Measurements from ENCODE around the gene PARD3B.

GRCh38 chr2:205372141-205372540, 826.9 kb downstream of the PARD3B start:
- no peak for TF ChIP-seq FOSL1 (CRISPR knock-in tag; IDR thresholded peaks at IDR 0.05; ENCODE audit: borderline replicate concordance)
- no peak for TF ChIP-seq SOX5 (CRISPR knock-in tag; IDR thresholded peaks at IDR 0.05; ENCODE audit: borderline replicate concordance)
- TF ChIP-seq FLYWCH1 (CRISPR knock-in tag; IDR thresholded peaks at IDR 0.05), result no peak
- TF ChIP-seq ARNT (IDR thresholded peaks at IDR 0.05), result no peak
- TF ChIP-seq YY1 (IDR thresholded peaks at IDR 0.05; ENCODE audit: insufficient read depth, insufficient replicate concordance, low read depth, low read length), result no peak
- no peak for TF ChIP-seq ZNF20 (CRISPR knock-in tag; IDR thresholded peaks at IDR 0.05)
- TF ChIP-seq CENPT (CRISPR knock-in tag; IDR thresholded peaks at IDR 0.05; ENCODE audit: low read depth), result no peak
- no peak for TF ChIP-seq NR3C1 (CRISPR knock-in tag; IDR thresholded peaks at IDR 0.05)
- TF ChIP-seq TOE1 (CRISPR knock-in tag; IDR thresholded peaks at IDR 0.05), result no peak

Measured in HepG2 (cell line).